SH-SY5Y (cell line): ENCODE results near the gene BAG1.

Experiments used
- GATA2 ChIP-seq: IDR thresholded peaks from 2 replicates; pipeline ENCODE4 v1.6.1; 2011; ENCODE audit warnings: mild to moderate bottlenecking, low read depth, low read length
- GATA3 ChIP-seq: IDR thresholded peaks from 2 replicates; pipeline ENCODE4 v1.6.1; 2011; ENCODE audit warnings: low read depth, mild to moderate bottlenecking, low read length, moderate library complexity

DNA sequence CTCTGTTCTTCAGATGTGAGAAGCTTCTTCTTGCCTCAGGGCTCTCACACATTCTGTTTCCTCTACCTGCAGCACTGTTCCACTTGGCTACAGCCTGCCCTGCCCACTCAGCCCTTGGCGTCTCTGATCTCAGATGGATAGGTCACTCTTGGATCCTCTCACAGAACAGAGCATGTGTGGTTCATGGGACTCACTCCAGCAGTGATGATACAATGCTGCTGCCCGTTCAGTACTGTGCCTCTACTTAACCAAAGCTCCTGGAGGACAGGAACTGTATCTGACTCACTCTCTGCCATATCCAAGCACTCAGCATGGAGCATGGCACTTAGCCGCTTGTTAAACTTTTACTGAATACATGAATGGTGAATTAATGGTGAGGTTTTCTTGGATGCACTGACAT is 27.9 kb downstream of the BAG1 start:
- TF ChIP-seq GATA3 = no peak
- no peak for TF ChIP-seq GATA2
